Stimulated activated CD4-positive, alpha-beta T cell treated with anti-CD3 and anti-CD28 coated beads, Interleukin-15, amount 100 ng/mL, for 24 hours (primary cell): ENCODE results near the gene RAVER2.
A peak's percentile ranks its signal among the peaks of the same experiment; 100 is the strongest.

Experiments
- DNase-seq: peaks from one replicate; pipeline ENCODE4 v3.0.0-alpha.2; 2020

RAVER2 gene

GRCh38 chr1:64849942-64850341 is 105.1 kb downstream of the RAVER2 start:
- DNase-seq = no peak

GRCh38 chr1:64850846-64851245 is 106.0 kb downstream of the RAVER2 start:
- DNase-seq = no peak

- no peak for DNase-seq
Observed at GRCh38 chr1:64851664-64852063, 106.8 kb downstream of the RAVER2 start.

DNA sequence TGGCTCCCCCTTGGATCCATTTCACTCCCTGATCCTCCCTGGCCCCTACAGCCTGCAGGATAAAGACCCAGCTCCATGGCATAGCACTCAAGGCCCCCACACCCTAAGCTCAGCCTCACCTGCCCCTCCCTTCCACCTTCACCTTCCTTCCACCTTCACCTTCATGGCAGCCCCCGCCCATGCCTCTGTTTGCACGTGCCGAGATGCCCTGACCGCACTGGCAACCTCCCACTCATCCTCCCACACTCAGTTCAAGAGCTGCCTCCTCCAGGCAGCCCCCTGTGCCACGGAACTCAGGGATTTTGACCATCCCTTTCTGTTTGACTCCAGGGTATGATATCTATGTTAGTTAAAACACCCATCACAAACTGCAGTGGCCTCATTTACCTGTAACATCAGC is 109.8 kb downstream of the RAVER2 start:
- DNase-seq = no peak

DNA sequence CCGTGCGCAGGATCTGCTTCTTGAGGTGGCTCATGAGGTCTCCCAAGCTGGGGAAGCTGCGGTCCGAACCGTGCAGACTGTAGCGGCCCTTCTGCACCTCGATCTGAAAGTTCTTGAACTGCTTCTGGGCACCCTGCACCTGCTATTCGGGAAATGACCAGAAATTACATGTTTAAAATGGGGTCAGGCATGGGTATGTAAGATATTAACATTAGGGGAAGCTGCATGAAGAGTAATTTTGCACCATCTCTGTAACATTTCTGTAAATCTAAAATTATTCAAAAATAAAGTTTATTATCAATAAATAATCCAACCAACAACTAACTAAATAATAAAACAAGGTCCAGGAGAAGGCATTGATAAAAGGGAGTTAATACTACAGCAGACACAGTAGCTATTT is 110.7 kb downstream of the RAVER2 start:
- no peak for DNase-seq

GRCh38 chr1:64856553-64856952 is 111.7 kb downstream of the RAVER2 start:
- DNase-seq = no peak

DNA sequence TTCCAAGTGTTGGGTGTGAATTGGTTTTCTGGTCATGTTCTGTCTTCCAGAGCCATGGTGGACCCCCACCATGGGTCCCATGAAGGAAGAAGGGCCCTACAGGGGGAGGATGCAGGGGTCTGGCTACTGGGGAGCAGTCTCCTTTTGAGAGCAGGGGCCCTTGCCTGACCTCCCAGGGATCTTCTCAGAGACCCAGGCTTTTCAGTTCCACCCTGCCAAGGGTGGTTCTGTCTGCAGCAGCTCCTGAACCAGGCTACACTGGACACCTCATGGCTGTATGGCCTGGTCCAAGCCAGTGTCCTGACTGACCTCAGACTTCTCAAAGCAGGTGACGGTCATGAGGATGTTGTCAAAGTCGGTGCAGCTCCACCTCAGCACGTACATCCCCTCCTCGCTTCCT is 112.5 kb downstream of the RAVER2 start:
- DNase-seq = no peak

DNA sequence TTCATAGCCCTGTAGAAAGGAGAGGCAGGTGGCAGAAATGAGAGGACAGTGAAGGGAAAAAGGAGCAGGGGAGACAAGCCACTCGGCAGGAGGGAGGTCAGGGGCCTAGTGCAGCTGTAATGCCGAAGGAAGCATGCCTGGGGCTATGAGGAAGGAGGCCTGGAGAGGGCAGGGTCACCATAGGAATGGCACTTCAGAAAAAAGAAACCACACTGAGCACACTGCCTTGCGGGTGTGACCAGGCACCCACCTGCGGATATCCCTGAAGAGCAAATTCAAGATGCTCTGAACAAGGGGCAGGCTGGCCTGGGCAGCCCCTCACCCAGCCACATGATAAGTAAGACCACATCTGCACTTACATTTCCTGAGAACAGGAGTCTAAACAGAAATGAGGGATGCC is 116.7 kb downstream of the RAVER2 start:
- DNase-seq = no peak

GRCh38 chr1:64864018-64864940 is 119.4 kb downstream of the RAVER2 start:
- peak; percentile 41 for DNase-seq

DNA sequence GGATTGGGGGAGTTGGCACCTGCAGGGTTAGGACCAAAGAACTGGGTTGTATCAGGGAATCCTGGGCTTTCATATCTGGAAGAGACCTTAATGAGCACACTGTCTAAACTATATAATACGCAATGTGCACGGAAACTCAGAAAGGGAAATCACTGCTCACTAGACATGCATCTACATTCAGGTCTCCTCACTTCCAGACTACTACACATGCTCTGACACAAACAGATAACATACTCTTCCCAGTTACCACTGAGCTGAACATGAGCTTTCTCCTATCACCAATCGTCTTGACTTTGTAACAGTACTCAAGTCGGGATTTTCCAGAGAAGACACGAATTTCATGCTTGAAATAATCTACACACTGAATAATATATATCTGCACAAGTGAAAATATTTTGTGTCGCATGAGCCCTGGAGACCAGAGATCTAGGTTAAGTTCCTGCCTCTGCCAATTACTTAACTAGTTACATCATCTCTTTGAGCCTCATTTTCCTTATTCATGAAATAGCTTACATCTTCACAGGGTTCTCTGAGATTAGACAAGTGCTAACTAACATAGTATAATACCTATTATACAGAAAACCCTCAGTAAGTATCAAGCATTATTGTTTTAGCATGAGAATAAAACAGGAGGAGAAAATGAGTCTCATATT is 120.4 kb downstream of the RAVER2 start:
- no peak for DNase-seq

GRCh38 chr1:64866689-64867088 is 121.8 kb downstream of the RAVER2 start:
- DNase-seq = no peak

- DNase-seq = no peak
Observed at GRCh38 chr1:64867266-64867665, 122.4 kb downstream of the RAVER2 start.

DNA sequence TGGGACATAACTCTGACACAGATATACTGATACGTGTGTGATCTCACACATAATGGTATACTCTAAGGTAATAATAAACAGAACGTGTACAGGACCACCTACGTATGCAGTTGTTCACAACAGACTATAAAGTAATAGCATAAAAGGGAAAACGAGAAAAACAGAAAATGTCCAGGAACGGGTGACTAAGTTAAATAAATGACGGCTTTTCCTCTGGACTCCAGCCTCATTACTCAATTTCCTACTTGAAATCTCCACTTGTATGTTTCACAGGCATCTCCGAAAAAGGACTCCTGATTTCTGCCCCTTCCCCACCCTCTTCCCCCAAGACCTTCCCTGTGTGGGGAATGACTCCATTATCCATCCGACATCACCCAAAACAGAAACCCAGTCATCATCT is 126.4 kb downstream of the RAVER2 start:
- DNase-seq = no peak

DNA sequence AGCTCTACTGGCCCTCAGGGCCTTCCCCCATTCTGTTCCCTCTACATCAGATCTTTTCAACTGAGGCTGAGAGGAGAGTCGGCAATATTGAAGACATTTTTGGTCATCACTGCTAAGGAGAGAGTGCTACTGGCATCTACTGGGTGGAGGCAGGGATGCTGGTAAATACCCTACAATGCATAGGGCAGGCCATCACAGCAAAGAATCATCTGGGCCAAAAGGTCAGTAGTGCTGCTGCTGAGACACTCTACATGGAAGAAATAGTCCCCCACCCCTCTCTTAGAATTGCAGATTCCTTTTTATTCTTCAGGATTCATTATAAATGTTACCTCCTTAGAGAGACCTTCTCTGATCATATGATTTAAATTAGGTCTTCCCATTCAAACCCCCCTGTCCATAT is 127.2 kb downstream of the RAVER2 start:
- DNase-seq = no peak

DNA sequence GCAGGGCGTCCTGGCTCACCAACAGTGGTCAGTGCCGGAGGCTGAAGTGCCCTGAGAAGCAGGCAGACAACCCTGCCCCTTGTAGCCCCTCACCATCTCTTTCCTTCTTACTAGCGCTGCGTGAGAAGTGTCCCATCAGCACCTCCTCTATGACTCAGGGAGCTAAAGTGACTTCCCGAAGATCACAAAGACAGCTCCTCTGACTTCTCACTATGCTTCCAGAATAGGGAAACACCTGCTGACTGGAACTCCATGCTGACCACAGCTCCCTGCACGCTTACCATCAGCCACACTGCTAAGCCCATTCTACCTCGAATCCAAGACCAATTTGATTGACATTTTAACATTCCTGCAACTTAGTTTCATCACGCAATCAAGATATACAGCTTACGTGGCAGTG is 128.7 kb downstream of the RAVER2 start:
- no peak for DNase-seq

DNA sequence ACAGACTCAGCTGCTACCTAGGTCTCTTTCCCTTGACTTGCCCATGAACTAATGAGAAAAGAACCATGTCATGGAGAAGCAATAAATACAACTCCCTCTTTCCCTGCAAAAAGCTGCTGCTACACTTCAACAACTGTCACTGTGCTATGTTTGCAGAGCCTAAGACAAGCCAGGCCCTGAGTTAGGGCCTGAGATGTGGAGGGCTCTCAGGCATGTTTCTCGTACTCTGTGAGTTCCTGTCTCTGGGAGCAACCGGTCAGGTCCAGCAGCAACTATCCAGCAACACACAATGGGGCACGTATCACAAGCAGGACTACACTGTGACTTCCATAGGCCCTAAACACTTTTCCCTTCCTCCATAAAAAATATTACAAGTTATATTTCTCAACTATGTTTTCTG is 129.8 kb downstream of the RAVER2 start:
- DNase-seq = no peak

- no peak for DNase-seq
Observed at GRCh38 chr1:64875101-64875500, 130.2 kb downstream of the RAVER2 start.

DNA sequence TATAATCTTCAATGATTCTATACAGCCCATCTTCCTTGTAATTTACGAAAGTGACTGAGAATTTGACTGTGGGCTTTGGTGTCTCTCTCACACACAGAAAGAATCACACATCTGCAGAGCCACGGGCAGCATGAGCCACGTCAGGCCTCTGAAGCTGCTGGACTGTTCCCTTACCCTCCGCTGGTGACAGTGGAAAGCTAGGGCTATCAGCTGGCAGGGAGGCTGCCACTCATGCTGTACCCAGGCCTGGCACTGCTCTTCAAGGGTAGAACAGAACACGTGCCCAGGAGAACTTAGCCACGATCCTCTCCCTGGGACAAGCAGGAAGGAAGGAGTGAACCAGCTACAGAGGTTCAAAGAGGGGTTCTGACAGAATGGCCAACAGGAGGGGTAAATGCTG is 130.7 kb downstream of the RAVER2 start:
- no peak for DNase-seq

GRCh38 chr1:64877151-64877550 is 132.3 kb downstream of the RAVER2 start:
- DNase-seq = peak; percentile 12

DNA sequence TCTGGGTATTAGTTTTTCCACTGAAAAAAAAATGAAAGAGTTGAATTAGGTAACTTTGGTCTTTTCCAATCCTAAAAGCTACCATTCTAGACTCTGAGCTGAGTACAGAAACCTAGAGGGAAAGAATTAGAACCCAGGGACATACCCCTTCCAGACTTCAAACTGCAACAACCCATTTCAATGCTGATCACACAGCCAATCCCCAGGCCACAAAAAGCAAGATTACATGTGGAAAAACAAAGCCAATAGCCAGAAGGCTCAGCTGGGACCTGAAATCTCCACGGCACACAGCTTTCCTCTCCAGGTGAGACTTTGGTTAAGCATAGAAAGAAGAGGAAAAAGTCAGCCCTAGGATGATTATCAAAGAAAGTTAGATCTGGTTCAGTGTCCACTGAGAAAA is 132.7 kb downstream of the RAVER2 start:
- no peak for DNase-seq

DNA sequence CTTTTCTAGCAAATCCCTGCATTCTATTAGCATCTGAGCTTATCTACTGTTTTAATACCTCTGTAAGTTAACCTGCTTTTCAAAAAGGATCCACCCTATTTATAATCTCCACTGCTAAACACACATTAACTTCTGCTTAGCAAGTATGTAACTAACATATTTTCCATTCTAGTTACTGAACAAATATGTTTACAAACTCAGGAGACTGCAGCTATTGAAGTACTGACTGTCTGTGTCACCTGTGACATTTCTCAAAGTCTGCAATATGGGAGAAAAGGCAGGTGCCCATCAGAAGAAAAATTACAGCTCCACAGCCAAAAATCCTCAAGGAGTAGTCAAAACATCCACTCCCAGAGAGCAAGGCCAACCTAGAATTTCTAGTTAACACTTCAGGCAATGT is 133.2 kb downstream of the RAVER2 start:
- no peak for DNase-seq

DNA sequence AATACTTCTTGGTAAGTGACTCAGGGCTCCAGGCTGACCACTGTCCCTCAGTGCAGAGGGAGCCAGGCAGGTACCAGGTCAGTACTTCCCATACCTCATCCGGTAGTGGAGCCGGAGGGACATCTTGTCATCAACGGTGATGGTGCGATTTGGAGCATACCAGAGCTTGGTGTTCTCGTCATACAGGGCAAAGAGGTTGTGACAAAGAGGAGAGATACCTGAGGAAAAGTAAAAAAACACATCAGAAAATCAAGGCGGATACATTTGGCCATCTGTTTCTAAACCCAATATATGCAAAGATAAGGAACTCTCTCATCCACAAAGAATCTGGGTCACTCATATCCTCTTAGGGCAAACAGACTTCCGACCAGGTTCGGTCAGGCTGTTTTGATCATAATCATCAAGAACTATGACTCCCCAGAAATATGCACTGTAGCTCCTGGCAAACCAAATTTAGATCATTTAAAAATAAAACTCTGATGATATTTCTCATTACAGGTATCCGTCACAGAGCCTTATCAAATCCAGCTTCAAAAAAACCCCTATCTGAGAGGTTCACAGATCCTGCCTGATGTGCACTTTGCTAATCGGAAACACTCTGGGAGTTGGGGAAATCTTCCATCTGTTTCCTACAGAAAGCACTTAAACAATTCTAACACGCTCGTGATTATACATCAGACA is 134.2 kb downstream of the RAVER2 start:
- DNase-seq = no peak

GRCh38 chr1:64880449-64880848 is 135.6 kb downstream of the RAVER2 start:
- no peak for DNase-seq

- no peak for DNase-seq
Observed at GRCh38 chr1:64881281-64881680, 136.4 kb downstream of the RAVER2 start.
